ENCODE results near the gene NDUFS6. TPM values are rescaled to one million over a fixed set of nuclear protein-coding genes. Genes with fewer than 3 reads are reported as not detected.

The NDUFS6 gene
- total RNA-seq, 1 donor: 30.9 TPM

DNA sequence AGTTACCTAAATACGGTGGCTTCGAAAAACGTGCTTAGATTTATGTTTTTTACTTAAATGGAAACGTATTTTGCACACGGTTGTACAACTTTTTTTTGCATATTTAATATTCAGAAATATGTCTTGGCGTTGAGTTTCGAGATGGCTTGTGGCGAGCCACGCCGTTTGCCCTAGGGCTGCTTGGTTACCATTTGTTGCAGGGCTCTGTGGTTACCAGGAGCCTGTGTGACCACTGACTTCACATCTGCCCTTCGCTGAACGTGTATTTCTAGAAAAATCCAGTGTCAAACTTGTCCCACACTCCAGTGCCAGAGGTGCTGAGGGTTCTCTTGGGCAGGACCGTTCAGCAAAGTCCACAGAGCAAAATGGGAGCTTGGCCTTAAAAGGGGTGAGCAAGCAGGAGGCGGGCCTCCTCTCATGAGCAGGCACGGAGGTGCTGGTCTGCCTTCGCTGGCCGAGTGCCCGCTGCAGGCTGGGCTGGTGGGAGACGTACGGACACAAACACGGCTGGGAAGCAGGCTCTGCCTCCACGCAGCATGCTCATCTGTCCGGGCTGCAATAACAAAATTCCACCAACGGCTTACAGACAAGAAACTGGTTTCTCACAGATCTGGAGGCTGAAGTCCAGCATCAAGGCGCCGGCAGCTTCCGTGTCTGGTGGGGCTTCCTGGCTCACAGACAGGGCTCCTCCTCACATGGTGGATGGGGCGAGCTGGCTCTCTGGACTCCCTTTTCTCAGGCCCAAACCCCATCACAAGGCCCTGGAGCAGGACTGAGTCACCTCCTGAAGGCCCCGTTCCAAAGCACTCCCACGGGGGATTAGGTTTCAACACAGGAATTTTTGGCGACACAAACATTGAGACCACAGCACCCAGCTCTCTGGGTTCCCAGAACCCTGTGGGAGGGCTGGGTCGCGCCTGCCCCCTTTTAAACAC, 7.0 kb upstream of the NDUFS6 start:
- H3K4me3 ChIP-seq (ENCODE audit: low read depth, low read length): no peak overlapping the region
- peak; percentile 68 for DNase-seq (ENCODE audit: low read depth)
- TF ChIP-seq CTCF (IDR thresholded peaks at IDR 0.05; ENCODE audit: insufficient read depth, low read length): no peak

DNA sequence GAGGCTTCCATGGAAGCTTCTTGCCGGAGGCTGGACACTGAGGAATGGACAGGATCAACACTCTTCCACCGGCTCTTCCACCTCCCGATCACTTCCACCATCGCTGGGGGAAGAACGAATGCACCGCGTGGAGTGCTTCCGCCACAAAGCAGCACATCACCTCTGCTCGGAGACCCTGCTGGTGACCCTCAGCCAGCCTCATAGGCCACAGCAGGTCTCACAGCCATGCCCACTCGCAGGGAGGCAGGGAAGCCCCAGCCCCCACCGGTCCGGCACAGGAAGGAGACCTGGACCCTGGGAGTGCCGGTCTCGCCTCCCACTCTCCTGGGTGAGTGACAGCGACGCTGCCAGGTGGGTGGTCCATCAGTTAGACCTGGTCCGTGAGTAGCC, 6.3 kb upstream of the NDUFS6 start:
- H3K4me3 ChIP-seq (ENCODE audit: low read depth, low read length): no peak overlapping the region
- TF ChIP-seq CTCF (IDR thresholded peaks at IDR 0.05; ENCODE audit: insufficient read depth, low read length): no peak
- no peak for DNase-seq (ENCODE audit: low read depth)

- no peak overlapping the region for H3K4me3 ChIP-seq (ENCODE audit: low read depth, low read length)
- no peak for DNase-seq (ENCODE audit: low read depth)
- TF ChIP-seq CTCF (IDR thresholded peaks at IDR 0.05; ENCODE audit: insufficient read depth, low read length): no peak
These were observed 5.7 kb upstream of the NDUFS6 start for GRCh38 chr5:1795506-1795905.

DNA sequence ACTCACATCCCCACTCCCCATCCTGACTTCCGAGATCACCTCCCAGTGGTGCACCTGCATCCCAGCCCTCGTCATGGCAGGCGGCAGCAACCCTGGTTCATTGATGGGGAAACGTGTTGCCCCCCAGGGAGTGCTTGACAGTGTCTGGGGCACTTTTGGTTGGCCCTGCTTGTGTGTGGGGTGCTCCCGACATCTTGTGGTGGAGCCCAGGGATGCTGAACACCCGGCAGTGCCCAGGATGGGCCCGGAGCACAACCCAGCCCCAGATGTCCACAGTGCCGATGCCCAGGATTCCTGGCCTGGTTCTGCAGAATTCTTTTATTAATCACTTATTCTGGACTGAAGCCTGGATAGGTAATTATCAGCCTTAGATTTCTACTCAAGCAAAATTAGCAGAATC, 5.3 kb upstream of the NDUFS6 start:
- DNase-seq (ENCODE audit: low read depth): no peak
- no peak for TF ChIP-seq CTCF (IDR thresholded peaks at IDR 0.05; ENCODE audit: insufficient read depth, low read length)
- no peak overlapping the region for H3K4me3 ChIP-seq (ENCODE audit: low read depth, low read length)

DNA sequence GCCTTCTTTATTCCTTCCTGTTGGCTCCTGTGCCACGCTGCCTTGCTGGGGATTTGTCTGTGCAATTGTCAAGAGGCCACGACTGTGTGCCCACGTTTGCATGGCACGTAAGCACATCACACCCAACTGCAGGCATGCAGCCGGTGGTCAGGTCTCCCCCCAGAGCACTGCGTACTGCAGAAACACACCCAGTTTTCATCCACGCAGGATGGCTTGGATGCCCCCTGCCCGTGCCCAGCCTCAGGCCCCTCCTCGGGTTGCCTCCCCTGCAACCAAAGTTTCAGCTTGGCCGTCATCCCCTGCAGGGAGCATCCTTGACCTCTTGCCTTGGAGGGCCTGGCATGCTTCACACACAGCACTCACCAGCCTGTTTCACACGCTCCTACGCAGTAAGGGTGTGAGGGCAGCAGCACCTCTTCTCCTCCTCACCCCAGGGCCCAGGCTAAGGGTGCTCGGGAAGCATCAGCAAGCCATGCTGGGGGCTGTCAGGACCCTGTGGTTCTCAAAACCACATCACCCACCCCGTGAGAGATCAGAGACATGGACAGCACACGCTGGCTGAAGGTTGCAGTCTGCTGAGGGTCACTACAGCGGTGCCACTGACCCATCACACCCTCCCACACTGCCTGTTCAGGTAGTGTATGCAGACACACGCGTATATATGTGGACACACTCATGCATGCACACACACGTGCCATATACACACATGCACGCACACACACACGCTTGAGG, 4.7 kb upstream of the NDUFS6 start:
- TF ChIP-seq CTCF (IDR thresholded peaks at IDR 0.05; ENCODE audit: insufficient read depth, low read length): no peak
- no peak overlapping the region for H3K4me3 ChIP-seq (ENCODE audit: low read depth, low read length)
- DNase-seq (ENCODE audit: low read depth): no peak

- no peak for TF ChIP-seq CTCF (IDR thresholded peaks at IDR 0.05; ENCODE audit: insufficient read depth, low read length)
- no peak overlapping the region for H3K4me3 ChIP-seq (ENCODE audit: low read depth, low read length)
- no peak for DNase-seq (ENCODE audit: low read depth)
These were observed 4.0 kb upstream of the NDUFS6 start for GRCh38 chr5:1797103-1797800.
